ENCODE data around the gene NME4.

DNA sequence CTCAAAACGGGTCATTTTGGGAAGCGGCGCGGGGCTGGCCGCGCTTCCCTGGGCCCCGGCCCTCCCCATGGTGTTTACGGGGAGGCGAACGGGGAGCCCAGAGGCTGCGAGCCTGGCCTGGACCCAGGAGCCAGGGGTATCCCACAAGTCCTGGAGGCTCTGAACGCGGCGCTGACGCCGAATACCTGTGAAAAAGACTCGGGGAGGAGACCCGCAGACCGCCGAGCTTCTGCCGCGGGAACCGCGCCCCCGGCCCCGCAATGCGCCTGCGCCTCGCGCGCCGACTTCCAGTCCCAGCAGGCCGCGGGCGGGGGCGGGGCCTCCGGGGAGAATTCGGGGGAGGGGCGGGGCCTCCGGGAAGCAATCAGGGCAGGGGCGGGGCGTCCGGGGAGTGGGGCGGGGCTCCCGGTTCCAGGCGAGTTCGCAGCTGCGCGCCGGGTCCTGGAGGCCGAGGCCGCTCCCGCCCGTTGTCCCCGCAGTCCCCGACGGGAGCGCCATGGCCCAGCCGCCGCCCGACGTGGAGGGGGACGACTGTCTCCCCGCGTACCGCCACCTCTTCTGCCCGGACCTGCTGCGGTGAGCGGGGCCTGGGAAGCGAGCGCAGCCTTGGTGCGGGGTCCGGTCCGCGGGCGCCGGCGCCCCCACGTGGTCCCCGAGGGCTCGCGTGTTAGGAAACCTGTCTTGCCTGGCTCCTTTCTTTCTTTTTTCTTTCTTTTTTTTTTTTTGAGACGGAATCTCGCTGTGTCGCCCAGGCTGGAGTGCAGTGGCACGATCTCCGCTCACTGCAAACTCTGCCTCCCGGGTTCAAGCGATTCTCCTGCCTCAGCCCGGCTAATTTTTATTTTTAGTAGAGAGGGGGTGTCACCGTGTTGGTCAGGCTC, 4.7 kb downstream of the NME4 start, which contains the start of gene DECR2:
- TF ChIP-seq, protein P1, sequence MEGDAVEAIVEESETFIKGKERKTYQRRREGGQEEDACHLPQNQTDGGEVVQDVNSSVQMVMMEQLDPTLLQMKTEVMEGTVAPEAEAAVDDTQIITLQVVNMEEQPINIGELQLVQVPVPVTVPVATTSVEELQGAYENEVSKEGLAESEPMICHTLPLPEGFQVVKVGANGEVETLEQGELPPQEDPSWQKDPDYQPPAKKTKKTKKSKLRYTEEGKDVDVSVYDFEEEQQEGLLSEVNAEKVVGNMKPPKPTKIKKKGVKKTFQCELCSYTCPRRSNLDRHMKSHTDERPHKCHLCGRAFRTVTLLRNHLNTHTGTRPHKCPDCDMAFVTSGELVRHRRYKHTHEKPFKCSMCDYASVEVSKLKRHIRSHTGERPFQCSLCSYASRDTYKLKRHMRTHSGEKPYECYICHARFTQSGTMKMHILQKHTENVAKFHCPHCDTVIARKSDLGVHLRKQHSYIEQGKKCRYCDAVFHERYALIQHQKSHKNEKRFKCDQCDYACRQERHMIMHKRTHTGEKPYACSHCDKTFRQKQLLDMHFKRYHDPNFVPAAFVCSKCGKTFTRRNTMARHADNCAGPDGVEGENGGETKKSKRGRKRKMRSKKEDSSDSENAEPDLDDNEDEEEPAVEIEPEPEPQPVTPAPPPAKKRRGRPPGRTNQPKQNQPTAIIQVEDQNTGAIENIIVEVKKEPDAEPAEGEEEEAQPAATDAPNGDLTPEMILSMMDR (IDR thresholded peaks at IDR 0.05) = peak; percentile 52 to 83 (median 64)
- TF ChIP-seq EP300 (IDR thresholded peaks at IDR 0.05) = peak in 1 of 2 donors; percentile 95

All from tibial nerve (tissue), 4 donors.